ENCODE measurements around the gene FOXO3B.
"Not testable (repeated sequence)": the region's sequence is repeated elsewhere in the genome, so short reads cannot be mapped to it uniquely, and the experiment has no call there.

- TF ChIP-seq CTCF (IDR thresholded peaks at IDR 0.05 in 8 of 11, conservative IDR thresholded peaks at IDR 0.05 in 3 of 11); POLR2A (IDR thresholded peaks at IDR 0.05): not testable (repeated sequence)
These were observed 554 bp upstream of the FOXO3B start for GRCh38 chr17:18682668-18683067.

All from spleen (tissue), 7 donors.